PC-3 (cell line): ENCODE results near the gene ZBTB7C. TPM values are rescaled to one million over a fixed set of nuclear protein-coding genes. Genes with fewer than 3 reads are reported as not detected.

Experiments
- ATAC-seq: fragments of 200-7000 bp; cut with Tn5 transposase; 2 replicates; pipeline ENCODE4 v1.9.1; 2020; ENCODE audit warnings: mild to moderate bottlenecking, moderate library complexity
- BruUV-seq: library from RNA; stranded (reverse); fragments of 400-500 nt; replicated peaks from 2 replicates; lab custom pipeline; 2021; lab: Mats Ljungman, UMichigan
- CTCF ChIA-PET: fragments of 300-600 bp; sonication (Branson Sonifier 250); formaldehyde crosslinking; loops from one replicate; lab custom pipeline; 2022; ENCODE audit warnings: antibody characterized with exemption; lab: Charles Lee
- POLR2A ChIA-PET: fragments of 300-600 bp; sonication (Branson Sonifier 250); formaldehyde crosslinking; loops from one replicate; lab custom pipeline; 2022; ENCODE audit warnings: antibody characterized with exemption; ENCODE audit not compliant: unreplicated experiment; lab: Charles Lee
- DNase-seq: peaks from one replicate; pipeline ENCODE4 v3.0.0-alpha.2; 2015
- H2AFZ ChIP-seq: fragments of 300-600 bp; sonication (generic); 2 replicates; pipeline ENCODE4 v1.6.0; 2016; ENCODE audit warnings: antibody characterized with exemption, low read length
- H3F3A ChIP-seq: fragments of 300-600 bp; sonication (generic); one replicate; pipeline ENCODE4 v1.6.0; 2017; ENCODE audit warnings: antibody characterized with exemption, low read length, control low read depth, mild to moderate bottlenecking; ENCODE audit not compliant: unreplicated experiment
- H3K27ac ChIP-seq: fragments of 300-600 bp; sonication (generic); 2 replicates; pipeline ENCODE4 v1.5.1; 2016; ENCODE audit warnings: mild to moderate bottlenecking, low read length
- H3K27me3 ChIP-seq: fragments of 300-600 bp; sonication (generic); 2 replicates; pipeline ENCODE4 v1.6.1; 2016; ENCODE audit warnings: low read length, mixed read lengths
- H3K36me3 ChIP-seq: fragments of 300-600 bp; sonication (generic); 2 replicates; pipeline ENCODE4 v1.6.1; 2016; ENCODE audit warnings: low read depth, mixed run types, low read length, mixed read lengths
- H3K4me1 ChIP-seq: fragments of 300-600 bp; sonication (generic); 2 replicates; pipeline ENCODE4 v1.5.1; 2016; ENCODE audit warnings: low read length; ENCODE audit not compliant: insufficient read depth
- H3K4me2 ChIP-seq: fragments of 300-600 bp; sonication (generic); 2 replicates; pipeline ENCODE4 v1.6.0; 2016; ENCODE audit warnings: low read length
- H3K4me3 ChIP-seq: fragments of 300-600 bp; sonication (generic); 2 replicates; pipeline ENCODE4 v1.5.1; 2016; ENCODE audit warnings: mild to moderate bottlenecking, low read length, mixed read lengths
- H3K79me2 ChIP-seq: fragments of 300-600 bp; sonication (generic); 2 replicates; pipeline ENCODE4 v1.6.1; 2017; ENCODE audit warnings: low read length, mixed read lengths
- H3K9ac ChIP-seq: fragments of 300-600 bp; sonication (generic); 2 replicates; pipeline ENCODE4 v1.6.0; 2016; ENCODE audit warnings: mild to moderate bottlenecking, low read length
- H3K9me2 ChIP-seq: fragments of 300-600 bp; sonication (generic); replicated peaks from 2 replicates; pipeline ENCODE4 v1.6.1; 2016; ENCODE audit warnings: mixed run types, low read length, mixed read lengths
- H3K9me3 ChIP-seq: fragments of 300-600 bp; sonication (generic); 2 replicates; pipeline ENCODE4 v1.6.1; 2016; ENCODE audit warnings: low read length, mixed read lengths
- H4K20me1 ChIP-seq: fragments of 300-600 bp; sonication (generic); 2 replicates; pipeline ENCODE4 v1.6.1; 2016; ENCODE audit warnings: low read length, mixed read lengths
- EZH2 ChIP-seq: fragments of 300-600 bp; sonication (generic); IDR thresholded peaks from one replicate; pipeline ENCODE4 v1.6.1; 2017; ENCODE audit warnings: antibody characterized with exemption, mild to moderate bottlenecking, low read length; ENCODE audit not compliant: unreplicated experiment
- EZH2phosphoT487 ChIP-seq: fragments of 300-600 bp; sonication (generic); IDR thresholded peaks from 2 replicates; pipeline ENCODE4 v1.6.1; 2018; ENCODE audit warnings: mild to moderate bottlenecking, antibody characterized with exemption, low read length, borderline replicate concordance
- intact Hi-C: fragments of 100-400 bp; cut with micrococcal nuclease; formaldehyde crosslinking; loops from 2 replicates; pipeline ENCODE4 v1.9.0; 2023
- total RNA-seq: library from RNA; depleted of rRNA; stranded (reverse); fragments of >200 nt; gene quantifications from 2 replicates; pipeline ENCODE4 v1.2.3, GENCODE V29; 2014
- TF ChIP-seq, protein P1 (sequence below): fragments of 300-600 bp; sonication (generic); conservative IDR thresholded peaks from 2 replicates; pipeline ENCODE4 v1.5.1; 2017; ENCODE audit warnings: antibody characterized with exemption, low read depth, mild to moderate bottlenecking, low read length

Gene ZBTB7C
- total RNA-seq, 1 experiment from 2014 or later: 1.3 TPM

DNA sequence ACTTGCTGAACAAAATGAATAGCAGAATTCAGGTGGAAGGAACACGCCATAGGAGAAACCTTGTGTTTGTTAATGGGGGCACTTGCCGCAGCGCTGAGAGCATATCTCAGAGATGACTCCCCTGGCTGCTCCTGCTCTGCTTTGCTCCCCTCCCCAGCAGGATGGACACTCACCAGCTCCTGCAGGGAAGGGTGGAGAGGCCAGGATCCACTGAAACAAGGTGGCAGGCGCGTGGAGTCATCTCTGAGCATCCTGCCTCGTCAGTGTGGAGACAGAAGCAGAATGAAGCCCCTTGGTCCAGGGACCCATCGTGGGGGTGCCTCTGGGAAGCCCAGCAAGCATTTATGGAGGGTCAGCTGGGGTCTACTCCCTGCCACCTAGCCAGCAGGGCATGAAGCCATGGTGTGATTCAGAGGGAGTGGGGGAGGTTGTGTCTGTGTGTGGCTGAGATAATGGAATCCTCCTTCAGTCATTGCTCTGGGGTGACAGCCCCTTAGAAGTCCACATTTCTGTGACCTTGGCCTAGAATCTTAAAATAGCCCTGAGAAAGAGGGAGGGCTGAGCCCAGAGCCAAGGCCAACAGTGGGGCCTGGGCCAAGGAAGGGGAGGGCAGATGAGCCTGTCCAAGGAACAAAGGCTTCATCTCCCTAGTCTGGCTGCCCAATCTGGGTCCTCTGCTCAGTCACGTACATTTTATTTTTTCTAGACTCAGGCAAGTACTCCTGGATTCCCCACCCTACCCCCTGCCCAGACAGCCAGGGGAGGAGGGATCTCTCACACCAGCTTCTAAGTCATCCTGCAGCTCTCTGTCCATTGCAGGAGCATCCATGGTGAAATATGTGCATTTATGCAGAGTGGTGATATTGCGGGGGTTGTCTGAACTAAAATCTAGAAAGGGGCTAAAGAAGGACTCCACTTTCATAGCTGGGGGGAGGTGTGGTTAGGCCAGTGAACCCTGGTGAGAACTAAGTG is 215.4 kb downstream of the ZBTB7C start:
- DNase-seq: no peak
- Histone ChIP-seq H2AFZ (no peak overlapping the region), H3K4me1 (no peaks in the 10 kb centered on the region), H3K9ac (no peak overlapping the region), H3K9me3 (no peaks in the 10 kb centered on the region), H3K79me2 (no peaks in the 10 kb centered on the region), H3K4me2 (no peak overlapping the region), H3K27me3 (no peaks in the 10 kb centered on the region; the same call in 1 of the 2 replicates), H4K20me1 (no peaks in the 10 kb centered on the region), H3F3A (no peaks in the 10 kb centered on the region), H3K9me2 (no peaks in the 10 kb centered on the region), H3K27ac (no peak overlapping the region), H3K36me3 (no peaks in the 10 kb centered on the region), H3K4me3 (no peak overlapping the region)
- intact Hi-C loops: no loop called here
- TF ChIP-seq, protein P1, sequence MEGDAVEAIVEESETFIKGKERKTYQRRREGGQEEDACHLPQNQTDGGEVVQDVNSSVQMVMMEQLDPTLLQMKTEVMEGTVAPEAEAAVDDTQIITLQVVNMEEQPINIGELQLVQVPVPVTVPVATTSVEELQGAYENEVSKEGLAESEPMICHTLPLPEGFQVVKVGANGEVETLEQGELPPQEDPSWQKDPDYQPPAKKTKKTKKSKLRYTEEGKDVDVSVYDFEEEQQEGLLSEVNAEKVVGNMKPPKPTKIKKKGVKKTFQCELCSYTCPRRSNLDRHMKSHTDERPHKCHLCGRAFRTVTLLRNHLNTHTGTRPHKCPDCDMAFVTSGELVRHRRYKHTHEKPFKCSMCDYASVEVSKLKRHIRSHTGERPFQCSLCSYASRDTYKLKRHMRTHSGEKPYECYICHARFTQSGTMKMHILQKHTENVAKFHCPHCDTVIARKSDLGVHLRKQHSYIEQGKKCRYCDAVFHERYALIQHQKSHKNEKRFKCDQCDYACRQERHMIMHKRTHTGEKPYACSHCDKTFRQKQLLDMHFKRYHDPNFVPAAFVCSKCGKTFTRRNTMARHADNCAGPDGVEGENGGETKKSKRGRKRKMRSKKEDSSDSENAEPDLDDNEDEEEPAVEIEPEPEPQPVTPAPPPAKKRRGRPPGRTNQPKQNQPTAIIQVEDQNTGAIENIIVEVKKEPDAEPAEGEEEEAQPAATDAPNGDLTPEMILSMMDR: no peak
- TF ChIP-seq EZH2phosphoT487 (no peak), EZH2 (no peak)
- ChIA-PET POLR2A (no interaction called here), CTCF (no interaction called here)
- ATAC-seq: no peak
- BruUV-seq: no TSS peak

DNA sequence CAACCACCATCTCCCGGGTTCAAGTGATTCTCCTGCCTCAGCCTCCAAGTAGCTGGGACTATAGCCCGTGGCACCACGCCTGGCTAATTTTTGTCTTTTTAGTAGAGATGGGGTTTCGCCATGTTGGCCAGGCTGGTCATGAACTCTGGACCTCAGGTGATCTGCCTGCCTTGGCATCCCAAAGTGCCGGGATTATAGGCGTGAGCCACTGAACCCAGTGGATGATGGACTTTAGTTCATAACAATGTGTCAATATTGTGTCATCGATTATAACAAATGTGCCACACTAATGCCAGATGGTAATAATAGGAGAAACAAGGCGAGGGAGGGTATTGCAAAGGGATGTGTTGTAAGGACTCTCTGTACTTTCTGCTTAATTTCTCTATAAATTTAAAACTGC is 216.6 kb downstream of the ZBTB7C start:
- BruUV-seq: no TSS peak
- H3F3A ChIP-seq: no peaks in the 10 kb centered on the region

More for the DNA sequence above, 216.6 kb downstream of the ZBTB7C start:
- Histone ChIP-seq H3K9me2 (no peaks in the 10 kb centered on the region), H2AFZ (no peak overlapping the region), H3K36me3 (no peaks in the 10 kb centered on the region), H3K4me3 (no peak overlapping the region), H3K9ac (no peak overlapping the region), H3K27ac (no peak overlapping the region), H3K79me2 (no peaks in the 10 kb centered on the region), H3K27me3 (no peaks in the 10 kb centered on the region), H3K4me2 (no peak overlapping the region), H4K20me1 (no peaks in the 10 kb centered on the region), H3K4me1 (no peaks in the 10 kb centered on the region), H3K9me3 (no peaks in the 10 kb centered on the region)
- intact Hi-C loops: no loop called here
- no peak for ATAC-seq
- CTCF ChIA-PET: no interaction called here
- POLR2A ChIA-PET: no interaction called here
- DNase-seq: no peak
- TF ChIP-seq EZH2phosphoT487 (no peak), EZH2 (no peak)
- TF ChIP-seq, protein P1: no peak
